ENCODE measurements around the gene HIP1. TPM values are rescaled to one million over a fixed set of nuclear protein-coding genes. Genes with fewer than 3 reads are reported as not detected.
"Not testable (repeated sequence)": the region's sequence is repeated elsewhere in the genome, so short reads cannot be mapped to it uniquely, and the experiment has no call there.

HIP1 gene
- total RNA-seq, 4 donors from 2014 or later: 3.2 to 9.5 (median 6.4) TPM

DNA sequence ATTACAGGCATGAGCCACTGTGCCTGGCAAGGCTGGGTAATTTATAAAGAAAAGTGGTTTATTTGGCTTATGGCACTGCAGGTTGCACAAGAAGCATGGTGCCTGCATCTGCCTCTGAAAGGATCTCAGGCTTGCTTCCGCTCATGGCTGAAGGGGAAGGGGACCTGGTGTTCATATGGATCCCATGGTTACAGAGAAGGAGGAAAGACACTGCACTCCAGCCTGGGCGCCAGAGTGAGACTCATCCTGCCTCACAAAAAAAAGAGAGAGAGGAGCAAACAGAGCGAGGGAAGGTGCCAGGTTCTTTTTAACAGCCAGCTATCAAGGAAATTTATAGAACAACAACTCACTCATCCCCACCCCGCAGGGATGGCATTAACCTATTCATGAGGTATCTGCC, 36.2 kb downstream of the HIP1 start:
- H3K4me3 ChIP-seq: no peak overlapping the region
- no peaks in the 10 kb centered on the region for H3K4me1 ChIP-seq
- H3K27me3 ChIP-seq: no peaks in the 10 kb centered on the region
- H3K27ac ChIP-seq: no peak overlapping the region
- TF ChIP-seq, protein P1, sequence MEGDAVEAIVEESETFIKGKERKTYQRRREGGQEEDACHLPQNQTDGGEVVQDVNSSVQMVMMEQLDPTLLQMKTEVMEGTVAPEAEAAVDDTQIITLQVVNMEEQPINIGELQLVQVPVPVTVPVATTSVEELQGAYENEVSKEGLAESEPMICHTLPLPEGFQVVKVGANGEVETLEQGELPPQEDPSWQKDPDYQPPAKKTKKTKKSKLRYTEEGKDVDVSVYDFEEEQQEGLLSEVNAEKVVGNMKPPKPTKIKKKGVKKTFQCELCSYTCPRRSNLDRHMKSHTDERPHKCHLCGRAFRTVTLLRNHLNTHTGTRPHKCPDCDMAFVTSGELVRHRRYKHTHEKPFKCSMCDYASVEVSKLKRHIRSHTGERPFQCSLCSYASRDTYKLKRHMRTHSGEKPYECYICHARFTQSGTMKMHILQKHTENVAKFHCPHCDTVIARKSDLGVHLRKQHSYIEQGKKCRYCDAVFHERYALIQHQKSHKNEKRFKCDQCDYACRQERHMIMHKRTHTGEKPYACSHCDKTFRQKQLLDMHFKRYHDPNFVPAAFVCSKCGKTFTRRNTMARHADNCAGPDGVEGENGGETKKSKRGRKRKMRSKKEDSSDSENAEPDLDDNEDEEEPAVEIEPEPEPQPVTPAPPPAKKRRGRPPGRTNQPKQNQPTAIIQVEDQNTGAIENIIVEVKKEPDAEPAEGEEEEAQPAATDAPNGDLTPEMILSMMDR (IDR thresholded peaks at IDR 0.05): no peak
- no peak for TF ChIP-seq POLR2A (IDR thresholded peaks at IDR 0.05)
- no peaks in the 10 kb centered on the region for H3K9me3 ChIP-seq
- intact Hi-C loops (cut with DNase I): no loop called here
- H3K36me3 ChIP-seq: no peaks in the 10 kb centered on the region
- 84 to 95% methylated on average over 3 to 4 of the region's 4 CpGs for WGBS, 2 donors
- no peak for DNase-seq

DNA sequence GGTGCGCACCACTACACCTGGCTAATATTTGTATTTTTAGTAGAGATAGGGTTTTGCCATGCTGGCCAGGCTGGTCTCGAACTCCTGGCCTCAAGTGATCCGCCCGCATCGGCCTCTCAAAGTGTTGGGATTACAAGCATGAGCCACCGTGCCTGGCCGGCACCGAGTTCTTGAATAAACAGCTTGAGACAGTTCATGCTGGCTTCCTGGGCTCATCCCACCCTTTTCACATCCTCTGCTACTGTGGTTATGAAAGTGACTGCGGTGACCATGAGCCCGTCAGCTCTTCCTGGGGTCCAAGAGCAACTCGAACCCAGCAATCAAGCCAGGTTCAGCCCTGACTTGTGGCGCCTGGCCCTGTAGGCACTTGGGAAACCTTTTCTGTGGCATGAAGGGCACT, 38.7 kb downstream of the HIP1 start:
- TF ChIP-seq, protein P1 (IDR thresholded peaks at IDR 0.05): no peak
- no peak for TF ChIP-seq POLR2A (IDR thresholded peaks at IDR 0.05)
- H3K4me1 ChIP-seq: no peaks in the 10 kb centered on the region
- no peaks in the 10 kb centered on the region for H3K36me3 ChIP-seq
- H3K27ac ChIP-seq: no peak overlapping the region
- intact Hi-C loops (cut with DNase I): no loop called here
- 91% methylated on average over 12 of the region's 12 CpGs for WGBS, 2 donors
- H3K4me3 ChIP-seq: no peak overlapping the region
- DNase-seq: no peak
- H3K9me3 ChIP-seq: no peaks in the 10 kb centered on the region
- H3K27me3 ChIP-seq: no peaks in the 10 kb centered on the region

DNA sequence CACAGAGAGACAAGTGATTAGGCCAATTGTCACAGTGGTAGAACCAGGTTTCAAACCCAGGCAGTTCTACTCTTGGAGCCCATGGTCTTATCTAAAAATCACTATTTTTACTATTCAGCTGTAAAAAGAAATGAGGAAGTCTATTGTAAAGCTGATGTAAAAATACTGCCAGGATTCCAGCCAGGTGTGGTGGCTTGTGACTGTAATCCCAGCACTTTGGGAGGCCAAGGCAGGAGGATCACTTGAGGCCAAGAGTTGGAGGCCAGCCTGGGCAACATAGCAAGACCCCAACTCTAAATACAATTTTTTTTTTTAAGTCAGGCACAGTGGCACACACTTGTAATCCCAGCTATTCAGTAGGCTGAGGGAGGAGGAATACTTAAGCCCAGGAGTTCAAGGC, 40.4 kb downstream of the HIP1 start:
- no peak for DNase-seq
- Histone ChIP-seq H3K27me3 (no peaks in the 10 kb centered on the region), H3K27ac (no peak overlapping the region), H3K36me3 (no peaks in the 10 kb centered on the region), H3K4me3 (no peak overlapping the region), H3K4me1 (no peaks in the 10 kb centered on the region), H3K9me3 (no peaks in the 10 kb centered on the region)
- no peak for TF ChIP-seq POLR2A (IDR thresholded peaks at IDR 0.05)
- intact Hi-C loops (cut with DNase I): no loop called here

DNA sequence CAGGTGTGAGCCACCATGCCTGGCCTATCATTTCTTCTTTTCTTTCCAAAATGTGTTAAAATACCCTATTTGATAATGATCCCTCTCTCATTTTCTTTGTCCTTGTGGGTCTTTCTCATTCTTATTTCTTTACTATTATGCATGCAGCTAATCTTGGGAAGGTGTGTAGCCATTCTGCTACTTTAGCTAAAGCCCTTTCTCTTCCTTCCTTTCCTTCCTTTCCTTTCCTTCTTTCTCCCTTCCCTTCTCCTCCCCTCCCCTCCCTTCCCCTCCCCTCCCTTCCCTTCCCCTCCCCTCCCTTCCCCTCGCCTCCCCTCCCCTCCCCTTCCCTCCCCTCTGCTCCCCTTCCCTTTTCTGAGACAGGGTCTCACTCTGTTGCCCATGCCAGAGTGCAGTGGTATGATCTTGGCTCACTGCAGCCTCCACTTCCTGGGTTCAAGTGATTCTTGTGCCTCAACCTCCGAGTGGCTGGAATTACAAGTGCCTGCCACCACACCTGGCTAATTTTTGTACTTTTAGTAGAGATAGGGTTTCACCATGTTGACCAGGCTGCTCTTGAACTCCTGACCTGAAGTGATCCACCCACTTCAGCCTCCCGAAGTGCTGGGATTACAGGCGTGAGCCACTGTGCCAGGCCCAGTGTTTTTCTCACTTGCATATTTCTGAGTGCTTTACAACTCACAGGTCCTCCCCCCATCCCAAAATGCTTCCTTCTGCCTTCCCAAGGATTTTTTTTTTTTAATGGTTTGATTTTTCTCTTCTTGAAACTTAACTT, 42.3 kb downstream of the HIP1 start:
- Histone ChIP-seq H3K27me3 (no peaks in the 10 kb centered on the region), H3K36me3 (no peaks in the 10 kb centered on the region), H3K27ac (no peak overlapping the region), H3K9me3 (no peaks in the 10 kb centered on the region), H3K4me1 (no peaks in the 10 kb centered on the region), H3K4me3 (no peak overlapping the region)
- 86 to 90% methylated on average over 3 to 4 of the region's 4 CpGs for WGBS, 2 donors
- no peak for DNase-seq
- TF ChIP-seq, protein P1 (IDR thresholded peaks at IDR 0.05): no peak
- TF ChIP-seq POLR2A (IDR thresholded peaks at IDR 0.05): no peak
- intact Hi-C loops (cut with DNase I): no loop called here

DNA sequence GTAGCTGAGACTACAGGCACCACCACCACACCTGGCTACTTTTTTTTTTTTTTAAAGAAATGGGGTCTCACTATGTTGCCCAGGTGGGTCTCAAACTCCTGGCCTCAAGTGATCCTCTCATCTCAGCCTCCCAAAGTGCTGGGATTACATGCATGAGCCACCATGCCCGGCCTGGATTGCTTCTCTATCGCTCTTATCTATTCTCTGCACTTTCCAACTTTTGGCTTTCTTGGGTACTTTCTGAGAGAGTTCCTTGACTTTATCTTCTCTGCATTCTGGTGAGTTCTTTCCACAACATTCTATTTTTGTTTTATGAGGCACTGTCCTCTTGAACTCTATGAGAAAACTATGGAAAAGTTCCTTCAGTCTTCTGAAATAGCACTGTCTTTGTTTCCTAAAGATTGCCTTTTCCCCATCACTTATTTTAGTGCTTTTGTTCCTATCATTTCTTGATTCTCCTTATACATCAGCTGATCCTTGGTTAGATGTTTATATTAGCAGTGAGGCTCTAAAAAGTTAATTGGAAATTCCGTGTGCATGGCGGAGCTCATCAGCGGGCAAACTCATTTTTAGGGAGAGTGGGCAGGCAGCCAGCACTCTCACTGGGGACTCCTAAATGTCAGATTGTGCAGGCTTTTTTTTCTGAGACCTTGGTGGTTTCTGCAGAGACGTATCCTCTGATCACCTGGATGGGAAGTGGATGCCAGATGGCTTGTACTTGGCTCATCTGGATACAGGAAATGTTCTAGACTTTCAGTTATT, 43.9 kb downstream of the HIP1 start:
- Histone ChIP-seq H3K9me3 (no peaks in the 10 kb centered on the region), H3K27ac (no peak overlapping the region), H3K4me3 (no peak overlapping the region), H3K27me3 (no peaks in the 10 kb centered on the region), H3K4me1 (no peaks in the 10 kb centered on the region), H3K36me3 (no peaks in the 10 kb centered on the region)
- no peak for TF ChIP-seq POLR2A (IDR thresholded peaks at IDR 0.05)
- TF ChIP-seq, protein P1 (IDR thresholded peaks at IDR 0.05): no peak
- WGBS, 2 donors: 78 to 79% methylated on average over 6 of the region's 6 CpGs
- DNase-seq: no peak
- intact Hi-C loops (cut with DNase I): no loop called here

DNA sequence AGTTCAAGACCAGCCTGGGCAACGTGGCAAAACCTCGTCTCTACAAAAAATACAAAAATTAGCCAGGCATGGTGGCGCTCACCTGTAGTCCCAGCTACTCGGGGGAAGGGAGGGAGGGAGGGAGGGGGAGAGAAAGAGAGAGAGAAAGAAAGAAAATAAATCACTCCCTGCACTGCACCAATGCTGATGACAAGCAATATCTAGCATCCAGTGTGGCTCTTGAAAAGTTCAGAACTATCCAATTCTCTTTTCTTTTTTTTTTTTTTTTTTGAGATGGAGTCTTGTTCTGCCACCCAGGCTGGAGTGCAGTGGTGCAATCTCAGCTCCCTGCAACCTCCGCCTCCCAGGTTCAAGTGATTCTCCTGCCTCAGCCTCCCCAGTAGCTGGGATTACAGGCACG, 45.1 kb downstream of the HIP1 start:
- intact Hi-C loops (cut with DNase I); DNase-seq; H3K4me3 ChIP-seq; H3K36me3 ChIP-seq; H3K27me3 ChIP-seq; H3K9me3 ChIP-seq; H3K4me1 ChIP-seq; H3K27ac ChIP-seq: not testable (repeated sequence)
- 68 to 91% methylated on average over 5 to 6 of the region's 6 CpGs for WGBS, 2 donors

Data from esophagus squamous epithelium (tissue), 5 donors.